ENCODE results near the gene ANKRD36C.
"Not testable (repeated sequence)": the region's sequence is repeated elsewhere in the genome, so short reads cannot be mapped to it uniquely, and the experiment has no call there.

DNA sequence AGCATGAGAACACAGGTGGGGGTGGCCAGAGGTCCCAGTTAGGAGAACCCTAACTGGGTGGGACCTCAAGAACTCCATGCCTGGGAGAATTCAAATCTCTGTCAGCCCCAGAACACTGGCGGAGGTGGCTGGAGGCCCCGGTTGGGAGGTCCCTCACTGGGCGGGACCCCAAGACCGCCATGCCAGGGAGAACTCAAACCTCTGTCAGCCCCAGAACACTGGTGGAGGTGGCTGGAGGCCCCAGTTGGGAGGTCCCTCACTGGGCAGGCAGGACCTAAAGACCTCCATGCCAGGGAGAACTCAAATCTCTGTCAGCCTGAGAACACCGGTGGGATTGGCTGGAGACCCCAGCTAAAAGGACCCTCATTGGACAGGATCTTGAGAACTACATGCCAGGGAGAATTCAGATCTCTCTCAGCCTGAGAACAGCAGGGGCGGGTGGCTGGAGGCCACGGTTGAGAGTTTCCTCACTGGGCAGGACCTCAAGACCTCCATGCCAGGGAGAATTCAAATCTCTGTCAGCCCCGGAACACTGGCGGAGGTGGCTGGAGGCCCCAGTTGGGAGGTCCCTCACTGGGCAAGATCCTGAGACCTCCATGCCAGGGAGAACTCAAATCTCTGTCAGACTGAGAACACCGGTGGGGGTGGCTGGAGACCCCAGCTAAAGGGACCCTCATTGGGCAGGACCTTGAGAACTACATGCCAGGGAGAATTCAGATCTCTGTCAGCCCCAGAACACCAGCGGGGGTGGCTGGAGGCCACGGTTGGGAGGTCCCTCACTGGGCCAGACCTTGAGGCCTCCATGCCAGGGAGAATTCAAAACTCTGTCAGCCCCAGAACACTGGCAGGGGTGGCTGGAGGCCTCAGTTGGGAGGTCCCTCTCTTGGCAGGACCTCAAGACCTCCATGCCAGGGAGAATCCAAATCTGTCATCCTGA is 157.3 kb downstream of the ANKRD36C start:
- TF ChIP-seq, protein P1, sequence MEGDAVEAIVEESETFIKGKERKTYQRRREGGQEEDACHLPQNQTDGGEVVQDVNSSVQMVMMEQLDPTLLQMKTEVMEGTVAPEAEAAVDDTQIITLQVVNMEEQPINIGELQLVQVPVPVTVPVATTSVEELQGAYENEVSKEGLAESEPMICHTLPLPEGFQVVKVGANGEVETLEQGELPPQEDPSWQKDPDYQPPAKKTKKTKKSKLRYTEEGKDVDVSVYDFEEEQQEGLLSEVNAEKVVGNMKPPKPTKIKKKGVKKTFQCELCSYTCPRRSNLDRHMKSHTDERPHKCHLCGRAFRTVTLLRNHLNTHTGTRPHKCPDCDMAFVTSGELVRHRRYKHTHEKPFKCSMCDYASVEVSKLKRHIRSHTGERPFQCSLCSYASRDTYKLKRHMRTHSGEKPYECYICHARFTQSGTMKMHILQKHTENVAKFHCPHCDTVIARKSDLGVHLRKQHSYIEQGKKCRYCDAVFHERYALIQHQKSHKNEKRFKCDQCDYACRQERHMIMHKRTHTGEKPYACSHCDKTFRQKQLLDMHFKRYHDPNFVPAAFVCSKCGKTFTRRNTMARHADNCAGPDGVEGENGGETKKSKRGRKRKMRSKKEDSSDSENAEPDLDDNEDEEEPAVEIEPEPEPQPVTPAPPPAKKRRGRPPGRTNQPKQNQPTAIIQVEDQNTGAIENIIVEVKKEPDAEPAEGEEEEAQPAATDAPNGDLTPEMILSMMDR (IDR thresholded peaks at IDR 0.05), result not testable (repeated sequence)
- TF ChIP-seq POLR2A (IDR thresholded peaks at IDR 0.05), result not testable (repeated sequence)

Data from esophagus squamous epithelium (tissue), 4 donors.